H54 (cell line): ENCODE data around the gene HOXB3.
"Not testable (repeated sequence)": the region's sequence is repeated elsewhere in the genome, so short reads cannot be mapped to it uniquely, and the experiment has no call there.

Experiments
- DNase-seq: peaks from one replicate; pipeline ENCODE4 v3.0.0; 2011; ENCODE audit warnings: low spot score, mixed read lengths; ENCODE audit not compliant: insufficient read length
- FAIRE-seq: peaks from 3 replicates; lab custom pipeline; 2011; peaks lifted over from hg19 to GRCh38; lab: Jason Lieb, UNC
- POLR2A ChIP-seq: IDR thresholded peaks from 2 replicates; pipeline ENCODE4 v1.6.1; 2011; ENCODE audit warnings: low read depth, mild to moderate bottlenecking, low read length

HOXB3 gene

GRCh38 chr17:48523010-48523409 is 67.0 kb downstream of the HOXB3 start:
- FAIRE-seq: no peak
- no peak for TF ChIP-seq POLR2A
- no peak for DNase-seq

- FAIRE-seq (no peak), DNase-seq (no peak)
- no peak for TF ChIP-seq POLR2A
Measured at GRCh38 chr17:48522031-48522653, 67.9 kb downstream of the HOXB3 start.

- TF ChIP-seq POLR2A: no peak
- DNase-seq (no peak), FAIRE-seq (no peak)
Measured at GRCh38 chr17:48520631-48521079, 69.4 kb downstream of the HOXB3 start.

GRCh38 chr17:48519427-48519826 is 70.6 kb downstream of the HOXB3 start:
- DNase-seq (no peak), FAIRE-seq (no peak)

GRCh38 chr17:48517478-48517877 is 72.6 kb downstream of the HOXB3 start:
- FAIRE-seq: no peak
- DNase-seq: no peak
- no peak for TF ChIP-seq POLR2A

More at GRCh38 chr17:48519427-48519826, 70.6 kb downstream of the HOXB3 start:
- no peak for TF ChIP-seq POLR2A

GRCh38 chr17:48515925-48516900 is 73.8 kb downstream of the HOXB3 start:
- FAIRE-seq: no peak
- TF ChIP-seq POLR2A: no peak
- no peak for DNase-seq

- DNase-seq (no peak), FAIRE-seq (no peak)
- no peak for TF ChIP-seq POLR2A
Measured at GRCh38 chr17:48514477-48514876, 75.6 kb downstream of the HOXB3 start.

- DNase-seq (no peak), FAIRE-seq (no peak)
Measured at GRCh38 chr17:48513666-48514455, 76.2 kb downstream of the HOXB3 start.

GRCh38 chr17:48513097-48513496 is 76.9 kb downstream of the HOXB3 start:
- FAIRE-seq: no peak
- DNase-seq: no peak
- TF ChIP-seq POLR2A: no peak

More at GRCh38 chr17:48513666-48514455, 76.2 kb downstream of the HOXB3 start:
- TF ChIP-seq POLR2A: no peak

- FAIRE-seq (no peak), DNase-seq (no peak)
- TF ChIP-seq POLR2A: no peak
Measured at GRCh38 chr17:48510761-48511604, 79.1 kb downstream of the HOXB3 start.

- FAIRE-seq (no peak), DNase-seq (no peak)
- no peak for TF ChIP-seq POLR2A
Measured at GRCh38 chr17:48510381-48510760, 79.7 kb downstream of the HOXB3 start.

- not testable (repeated sequence) for FAIRE-seq
Measured at GRCh38 chr17:48509708-48510107, 80.3 kb downstream of the HOXB3 start.

GRCh38 chr17:48506246-48506645 is 83.8 kb downstream of the HOXB3 start:
- no peak for FAIRE-seq
- TF ChIP-seq POLR2A: no peak
- DNase-seq: no peak

More at GRCh38 chr17:48509708-48510107, 80.3 kb downstream of the HOXB3 start:
- not testable (repeated sequence) for DNase-seq
